GM19397 (cell line): ENCODE measurements around the gene ASTN2.

Experiments used
- ATAC-seq: cut with Tn5 transposase; IDR thresholded peaks from one replicate; pipeline ENCODE4 v1.9.1; 2021; ENCODE audit warnings: mild to moderate bottlenecking, moderate library complexity; ENCODE audit not compliant: unreplicated experiment

ASTN2 gene

GRCh38 chr9:117180896-117181445, 233.9 kb downstream of the ASTN2 start:
- no peak for ATAC-seq

DNA sequence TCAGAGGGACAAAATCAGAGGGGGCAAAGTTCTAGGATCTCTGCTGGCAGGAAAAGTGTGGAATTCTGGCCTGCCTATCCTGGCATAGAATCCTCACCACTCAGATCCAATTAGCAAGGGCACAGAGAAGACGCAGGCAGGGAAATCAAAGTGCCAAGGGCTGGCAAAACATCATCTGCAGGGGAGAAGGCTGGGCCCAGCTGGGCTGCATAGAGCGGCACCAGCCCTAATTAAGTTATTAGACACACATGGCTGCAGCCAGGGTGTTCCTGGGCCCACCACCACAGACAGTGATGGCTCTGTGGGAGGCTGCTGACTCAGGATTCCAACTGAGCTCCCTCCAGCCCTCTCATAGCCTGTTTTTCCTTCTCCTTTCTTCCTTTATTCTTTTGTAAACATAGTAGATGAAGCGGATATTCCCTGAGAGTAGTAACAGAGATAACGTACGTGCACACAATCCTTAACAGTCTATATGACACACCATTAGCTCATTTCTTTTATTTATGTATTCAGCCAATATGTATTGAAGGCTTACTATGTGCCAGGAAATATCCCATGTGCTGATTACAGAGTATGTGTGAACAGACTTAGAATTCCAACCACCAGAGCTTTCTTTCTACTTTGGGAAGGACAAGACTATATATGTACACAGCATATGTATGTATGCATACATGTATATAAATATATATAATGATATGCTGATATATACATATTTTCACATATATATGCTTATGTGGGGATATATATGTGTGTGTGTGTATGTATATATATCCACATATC, 236.1 kb downstream of the ASTN2 start:
- ATAC-seq: no peak

DNA sequence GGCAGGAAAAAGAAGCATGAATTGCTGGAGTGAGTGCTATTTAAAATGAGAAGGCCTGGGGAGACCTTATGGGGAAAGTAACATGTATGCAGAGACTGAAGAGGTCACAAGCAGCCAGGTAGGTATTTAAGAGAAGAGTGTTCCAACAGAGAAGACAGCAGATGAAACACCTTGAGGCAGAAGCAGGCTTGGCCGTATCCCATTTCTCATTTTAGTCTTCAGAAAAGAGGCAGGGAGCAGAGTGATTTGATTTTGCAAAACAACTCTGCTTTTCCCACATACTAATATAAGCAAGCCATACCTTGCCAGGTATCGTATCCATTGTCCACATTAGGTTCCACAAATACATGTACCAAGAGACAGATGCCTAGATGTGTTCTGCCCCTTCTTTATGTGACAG, 244.3 kb downstream of the ASTN2 start:
- ATAC-seq: no peak

DNA sequence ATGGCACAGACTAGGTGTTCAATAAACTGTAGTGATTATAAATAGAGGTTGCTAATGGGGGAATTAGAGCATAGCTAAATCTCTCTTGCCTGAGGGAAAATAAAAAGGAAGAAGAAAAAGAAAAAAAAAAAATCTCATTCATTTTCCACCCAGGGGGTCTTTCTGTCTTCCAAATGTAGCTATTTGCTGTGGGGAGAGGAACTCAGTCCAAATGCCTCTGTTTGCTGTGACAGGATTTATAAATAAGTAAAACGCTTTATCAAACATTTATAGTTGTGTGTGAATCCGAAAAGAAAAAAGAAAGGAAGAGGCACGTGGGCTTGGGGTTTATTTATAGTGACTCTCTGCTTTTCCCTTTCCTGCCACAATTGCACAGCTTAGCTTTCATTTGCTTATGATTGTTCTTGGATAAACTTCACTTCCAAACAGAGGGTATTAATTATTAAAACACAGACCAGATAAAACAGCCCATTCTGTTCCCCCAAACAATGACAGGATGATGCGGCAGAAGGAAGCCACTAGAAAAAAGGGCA, 245.7 kb downstream of the ASTN2 start:
- no peak for ATAC-seq

- no peak for ATAC-seq
Measured at GRCh38 chr9:117164512-117164911, 250.3 kb downstream of the ASTN2 start.

- no peak for ATAC-seq
Measured at GRCh38 chr9:117160254-117160653, 254.6 kb downstream of the ASTN2 start.

GRCh38 chr9:117156771-117157535, 257.9 kb downstream of the ASTN2 start:
- ATAC-seq: no peak

- ATAC-seq: no peak
Measured at GRCh38 chr9:117156144-117156688, 258.6 kb downstream of the ASTN2 start.

GRCh38 chr9:117153021-117153420, 261.8 kb downstream of the ASTN2 start:
- ATAC-seq: no peak

GRCh38 chr9:117151716-117152115, 263.1 kb downstream of the ASTN2 start:
- ATAC-seq: no peak

DNA sequence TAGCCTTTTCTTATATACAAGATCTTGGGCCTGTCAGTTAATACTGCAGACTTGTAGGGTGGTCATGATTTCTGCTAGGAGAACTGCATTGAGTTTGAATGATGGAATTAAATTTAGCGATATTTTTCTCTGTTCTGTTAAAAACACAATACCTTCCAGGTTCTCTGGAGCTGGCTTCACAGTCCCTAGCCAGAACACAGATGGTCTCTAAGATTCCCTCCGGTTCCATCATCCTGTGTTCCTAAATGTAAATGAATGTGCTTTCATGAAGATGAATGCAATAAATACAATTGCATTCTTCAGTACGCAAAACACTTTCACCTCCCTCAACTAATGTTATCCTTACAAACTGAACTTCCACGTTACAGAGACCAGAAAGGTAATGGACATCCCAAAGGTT, 264.9 kb downstream of the ASTN2 start:
- ATAC-seq: no peak

DNA sequence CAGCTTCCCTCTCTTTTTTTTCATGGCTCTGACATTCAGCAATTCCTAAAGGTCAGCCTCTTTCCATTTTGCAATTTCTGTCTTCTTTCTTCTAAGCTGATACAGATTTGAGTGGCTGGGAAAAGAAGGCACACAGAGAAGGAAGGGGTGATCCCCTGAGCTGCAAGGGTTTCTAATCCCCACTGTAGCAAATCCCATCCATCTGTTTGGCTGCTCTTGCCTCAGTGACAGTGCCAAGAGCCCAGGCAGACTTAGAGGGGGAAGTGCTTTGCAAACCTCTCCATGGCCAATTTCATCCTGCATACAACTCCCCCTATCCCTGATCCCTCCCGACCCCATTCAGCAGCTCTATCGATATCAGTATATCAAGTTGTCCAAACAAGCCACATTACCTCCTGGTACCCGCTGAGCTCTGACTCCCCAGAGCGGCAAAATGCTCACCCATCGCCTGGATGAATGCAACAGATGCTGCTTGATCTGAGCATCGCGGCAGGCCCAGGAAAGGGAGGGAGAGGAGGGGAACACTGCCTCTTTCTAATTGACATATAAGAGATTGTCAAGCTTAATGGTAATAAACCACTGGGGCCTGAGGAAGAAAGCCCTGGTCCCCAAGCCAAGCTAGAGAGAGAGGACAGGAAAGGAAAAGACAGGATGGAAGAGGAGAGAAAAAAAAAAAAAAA, 268.9 kb downstream of the ASTN2 start:
- no peak for ATAC-seq

DNA sequence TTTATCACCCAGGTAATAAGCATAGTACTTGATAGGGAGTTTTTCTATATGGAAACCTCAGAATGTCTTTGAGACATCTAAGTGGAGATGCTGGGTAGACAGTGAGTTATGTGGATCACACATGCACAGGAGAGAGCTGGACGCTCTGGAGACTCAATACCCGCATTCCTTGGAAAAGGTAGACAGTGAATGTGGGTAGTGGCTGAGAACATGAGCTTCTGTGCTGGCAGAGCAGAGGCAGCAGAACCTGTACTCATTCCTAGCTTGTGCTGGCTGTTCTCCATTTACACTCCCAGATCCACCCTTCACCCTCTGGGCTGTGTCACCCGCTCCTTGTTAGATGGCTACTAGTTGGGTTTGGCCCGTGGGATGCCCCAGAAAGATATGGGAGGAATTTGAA, 269.8 kb downstream of the ASTN2 start:
- no peak for ATAC-seq

DNA sequence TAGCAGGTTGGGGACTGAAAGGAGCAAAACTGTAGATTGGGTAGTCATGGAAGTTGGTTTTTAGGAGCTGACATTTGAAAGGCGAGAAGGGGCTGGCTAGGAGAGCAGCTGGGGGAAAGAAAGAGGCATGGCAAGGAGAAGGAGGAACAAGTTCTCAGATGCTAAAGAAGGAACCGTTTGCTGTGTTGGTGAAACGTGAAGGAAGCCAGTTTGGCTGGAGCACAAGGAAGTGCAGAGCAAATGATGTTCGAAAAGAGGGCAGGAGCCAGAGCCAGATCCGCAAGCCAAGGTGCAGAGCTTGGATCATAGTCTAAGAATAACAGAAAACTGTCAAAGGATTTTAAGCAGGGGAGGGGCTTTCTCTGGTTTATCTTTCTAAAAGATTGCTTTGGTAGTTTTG, 276.6 kb downstream of the ASTN2 start:
- ATAC-seq: no peak

DNA sequence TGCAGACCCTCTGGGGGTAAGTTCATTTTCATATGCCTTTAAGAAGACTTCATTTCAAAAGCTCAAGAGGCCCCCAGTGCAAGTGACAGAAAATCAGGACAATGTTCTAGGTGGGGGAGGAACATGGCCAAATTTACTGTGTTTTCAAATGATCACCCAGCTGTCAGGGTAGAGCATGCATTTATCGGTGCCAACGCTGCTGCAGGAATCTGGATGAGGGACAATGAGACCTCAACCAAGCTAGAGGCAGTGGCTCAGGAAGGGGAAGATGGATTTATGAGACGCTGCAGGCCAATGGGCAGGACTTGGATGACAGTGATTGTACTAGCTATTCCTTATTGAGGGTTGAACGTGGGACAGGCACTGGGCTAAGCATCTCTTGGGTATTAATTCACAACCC, 278.4 kb downstream of the ASTN2 start:
- ATAC-seq: no peak

GRCh38 chr9:117135501-117136098, 279.3 kb downstream of the ASTN2 start:
- ATAC-seq: no peak

GRCh38 chr9:117134826-117135500, 279.9 kb downstream of the ASTN2 start:
- no peak for ATAC-seq

GRCh38 chr9:117126871-117127270, 288.0 kb downstream of the ASTN2 start:
- no peak for ATAC-seq

GRCh38 chr9:117125531-117125930, 289.3 kb downstream of the ASTN2 start:
- ATAC-seq: no peak

DNA sequence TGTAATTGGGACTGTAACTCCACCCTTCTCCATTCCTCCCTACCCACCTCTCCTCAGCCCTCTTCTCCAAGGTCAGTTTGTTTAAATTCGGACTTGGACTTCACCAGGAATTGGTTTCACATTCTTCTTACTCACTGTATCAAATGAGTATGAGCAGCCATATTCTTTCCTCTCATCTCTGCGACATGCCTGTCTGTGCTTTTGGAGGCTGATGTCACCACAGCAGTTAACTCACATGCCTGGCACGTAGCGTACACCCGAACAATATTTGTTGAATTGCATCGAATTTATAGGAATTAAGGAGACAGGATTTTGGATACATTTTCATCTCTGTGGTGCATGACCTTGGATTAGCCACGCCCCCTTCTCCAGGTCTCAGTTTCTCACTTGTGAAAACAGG, 291.1 kb downstream of the ASTN2 start:
- no peak for ATAC-seq
